Endothelial cell of umbilical vein (primary cell): ENCODE measurements around the gene FRMPD1. TPM values are rescaled to one million over a fixed set of nuclear protein-coding genes. Genes with fewer than 3 reads are reported as not detected.

Source experiments
- BruUV-seq: library from RNA; stranded (reverse); fragments of 400-500 nt; replicated peaks from 2 replicates; lab custom pipeline; 2021; lab: Mats Ljungman, UMichigan
- CTCF ChIA-PET: fragments of 300-600, 350-600 bp; sonication (Branson Sonifier 250); formaldehyde crosslinking; loops from one replicate; lab custom pipeline; 2021; ENCODE audit warnings: antibody characterized with exemption, inconsistent platforms; lab: Charles Lee
- POLR2A ChIA-PET: fragments of 300-600, 350-600 bp; sonication (Branson Sonifier 250); formaldehyde crosslinking; loops from one replicate; lab custom pipeline; 2021; ENCODE audit warnings: antibody characterized with exemption, inconsistent platforms; lab: Charles Lee
- DNase-seq: peaks from one replicate; pipeline ENCODE4 v3.0.0-alpha.2; 2011; ENCODE audit warnings: low read depth, low spot score
- FAIRE-seq: peaks from 2 replicates; lab custom pipeline; 2011; peaks lifted over from hg19 to GRCh38; lab: Jason Lieb, UNC
- H2AFZ ChIP-seq: 2 replicates; pipeline ENCODE4 v1.6.0; 2012; ENCODE audit warnings: low read depth, low read length, control low read depth, inconsistent platforms
- H3K27ac ChIP-seq: 2 replicates; pipeline ENCODE4 v1.5.1; 2011; ENCODE audit warnings: low read depth, mild to moderate bottlenecking, control low read depth, low read length, moderate library complexity; ENCODE audit not compliant: insufficient read depth
- H3K27me3 ChIP-seq, 2 experiments: 2 replicates each; pipeline versions ENCODE4 v1.6.0 to v1.6.1; 2011; ENCODE audit warnings: low read length in 2 of 2, mixed read lengths in 1 of 2; ENCODE audit not compliant: control insufficient read depth in 2 of 2, insufficient read depth in 2 of 2
- H3K36me3 ChIP-seq, 2 experiments: 2 replicates in 1 of 2; 3 replicates in 1 of 2; pipeline ENCODE4 v1.5.1; 2011; ENCODE audit warnings: low read length in 2 of 2, mild to moderate bottlenecking in 1 of 2, moderate library complexity in 1 of 2; ENCODE audit not compliant: control insufficient read depth in 2 of 2, insufficient read depth in 2 of 2; ENCODE audit errors: extremely low read depth in 1 of 2
- H3K4me1 ChIP-seq: 3 replicates; pipeline ENCODE4 v1.5.1; 2011; ENCODE audit warnings: mild to moderate bottlenecking, low read length; ENCODE audit not compliant: control insufficient read depth, insufficient read depth; ENCODE audit errors: extremely low read depth
- H3K4me2 ChIP-seq: 2 replicates; pipeline ENCODE4 v1.6.1; 2011; ENCODE audit warnings: low read length, control low read depth, mixed read lengths; ENCODE audit not compliant: insufficient read depth
- H3K4me3 ChIP-seq, 3 experiments: fragments of 200-600 bp in 1 of 3; sonication (generic), shearing (Covaris generic) in 1 of 3; replicated peaks in 1 of 3; 2 replicates each; pipeline ENCODE4 v1.5.1; 2011 to 2016; ENCODE audit warnings: control low read depth in 3 of 3, low read length in 3 of 3, mild to moderate bottlenecking in 2 of 3, inconsistent platforms in 1 of 3, low read depth in 1 of 3, moderate library complexity in 1 of 3; ENCODE audit not compliant: insufficient read depth in 1 of 3
- H3K79me2 ChIP-seq: 2 replicates; pipeline ENCODE4 v1.6.0; 2012; ENCODE audit warnings: low read length, inconsistent platforms; ENCODE audit not compliant: control insufficient read depth, insufficient read depth
- H3K9ac ChIP-seq: replicated peaks from 2 replicates; pipeline ENCODE3; 2011; ENCODE audit warnings: low read length, control low read depth; ENCODE audit not compliant: insufficient read depth; ENCODE audit errors: extremely low read depth
- H3K9me1 ChIP-seq: replicated peaks from 3 replicates; pipeline ENCODE4 v1.6.0; 2011; ENCODE audit warnings: mild to moderate bottlenecking, low read length; ENCODE audit not compliant: control insufficient read depth, insufficient read depth; ENCODE audit errors: extremely low read depth
- H3K9me3 ChIP-seq: replicated peaks from 2 replicates; pipeline ENCODE4 v1.5.1; 2012; ENCODE audit warnings: low read length, inconsistent platforms; ENCODE audit not compliant: control insufficient read depth, insufficient read depth
- H4K20me1 ChIP-seq: replicated peaks from 2 replicates; pipeline ENCODE3; 2011; ENCODE audit warnings: mild to moderate bottlenecking, low read length; ENCODE audit not compliant: control insufficient read depth, insufficient read depth; ENCODE audit errors: extremely low read depth
- EZH2 ChIP-seq: IDR thresholded peaks from 2 replicates; pipeline ENCODE4 v1.6.1; 2012; ENCODE audit warnings: borderline replicate concordance, low read depth, mild to moderate bottlenecking, moderate library complexity, low read length, inconsistent platforms; ENCODE audit not compliant: severe bottlenecking
- FOS ChIP-seq: IDR thresholded peaks from 2 replicates; pipeline ENCODE4 v1.6.1; 2011; ENCODE audit warnings: mild to moderate bottlenecking, low read length, moderate library complexity, borderline replicate concordance; ENCODE audit not compliant: insufficient read depth
- JUN ChIP-seq: IDR thresholded peaks from 2 replicates; pipeline ENCODE4 v1.6.1; 2011; ENCODE audit warnings: borderline replicate concordance, low read depth; ENCODE audit not compliant: insufficient read length, insufficient read depth
- MAX ChIP-seq: IDR thresholded peaks from 2 replicates; pipeline ENCODE4 v1.6.1; 2011; ENCODE audit not compliant: insufficient read depth, insufficient read length
- MYC ChIP-seq: IDR thresholded peaks from one replicate; pipeline ENCODE4 v1.6.1; 2011; ENCODE audit warnings: mild to moderate bottlenecking, low read depth, low read length
- POLR2AphosphoS5 ChIP-seq: IDR thresholded peaks from 2 replicates; pipeline ENCODE4 v1.6.1; 2012; ENCODE audit warnings: low read depth, mild to moderate bottlenecking, control low read depth, low read length, moderate library complexity; ENCODE audit not compliant: insufficient read depth
- dilution Hi-C: fragments of 300-500 bp; cut with MboI; formaldehyde crosslinking; loops from one replicate; pipeline ENCODE4 v1.15.0; 2019; ENCODE audit warnings: low sequenced_read_pairs; ENCODE audit not compliant: extremely low pct_ligation_motif_present
- intact Hi-C: fragments of 100-400 bp; cut with micrococcal nuclease; formaldehyde crosslinking; loops from one replicate; pipeline ENCODE4 v1.10.0; 2022
- polyA plus RNA-seq, 4 experiments: library from polyadenylated mRNA; depleted of rRNA in 3 of 4; stranded (reverse) in 3 of 4; unstranded in 1 of 4; fragments of >200 nt; gene quantifications; 2 replicates each; pipeline versions ENCODE4 v1.2.1 to v1.2.3, GENCODE V29; 2011 to 2012; ENCODE audit warnings: missing spikeins in 1 of 4
- total RNA-seq: library from RNA; stranded (reverse); gene quantifications from 2 replicates; pipeline ENCODE4 v1.2.3, GENCODE V29; 2021
- TF ChIP-seq, protein P1 (sequence below), 2 donors: IDR thresholded peaks; 1 replicate in 1 of 2; 2 replicates in 1 of 2; pipeline ENCODE4 v1.5.1; 2011; ENCODE audit warnings: low read length in 2 of 2, mild to moderate bottlenecking in 2 of 2, moderate library complexity in 2 of 2, control low read depth in 1 of 2, inconsistent platforms in 1 of 2, low read depth in 1 of 2; ENCODE audit not compliant: insufficient read depth in 1 of 2; ENCODE audit errors: extremely low read depth in 1 of 2

The FRMPD1 gene
- total and polyA plus RNA-seq, 2 donors (not counting 3 experiments of a cell fraction or from before 2014, with no cell fraction given), result not detected

- Histone ChIP-seq H3K9me1 (no peaks in the 10 kb centered on the region), H2AFZ (no peak overlapping the region), H3K4me1 (no peaks in the 10 kb centered on the region), H3K27ac (no peak overlapping the region), H3K9ac (no peak overlapping the region), H3K79me2 (no peaks in the 10 kb centered on the region), H3K27me3 (peaks cover 4 to 12% of the 10 kb centered on the region in 2 experiments), H4K20me1 (no peaks in the 10 kb centered on the region), H3K36me3 (no peaks in the 10 kb centered on the region), H3K9me3 (no peaks in the 10 kb centered on the region), H3K4me3 (no peak overlapping the region), H3K4me2 (no peak overlapping the region)
- FAIRE-seq, result no peak
- intact Hi-C loops (loop anchor here (10.0 kb wide), 1 partner anchor 1720 kb away; no protein-coding TSS in a partner anchor), dilution Hi-C loops (no loop called here)
- ChIA-PET POLR2A (interaction anchor here (0.6 kb wide), 1 partner anchor 59 kb away, joined by 3 read pairs; no protein-coding TSS in a partner anchor), CTCF (interaction anchor here (1.0 to 1.3 kb wide), 2 partner anchors 10 to 32 kb away, joined by 3 read pairs; no protein-coding TSS in a partner anchor)
- no peak for DNase-seq
- TF ChIP-seq MYC (no peak), EZH2 (no peak), POLR2AphosphoS5 (no peak), MAX (no peak), JUN (no peak), FOS (no peak)
- TF ChIP-seq, protein P1, sequence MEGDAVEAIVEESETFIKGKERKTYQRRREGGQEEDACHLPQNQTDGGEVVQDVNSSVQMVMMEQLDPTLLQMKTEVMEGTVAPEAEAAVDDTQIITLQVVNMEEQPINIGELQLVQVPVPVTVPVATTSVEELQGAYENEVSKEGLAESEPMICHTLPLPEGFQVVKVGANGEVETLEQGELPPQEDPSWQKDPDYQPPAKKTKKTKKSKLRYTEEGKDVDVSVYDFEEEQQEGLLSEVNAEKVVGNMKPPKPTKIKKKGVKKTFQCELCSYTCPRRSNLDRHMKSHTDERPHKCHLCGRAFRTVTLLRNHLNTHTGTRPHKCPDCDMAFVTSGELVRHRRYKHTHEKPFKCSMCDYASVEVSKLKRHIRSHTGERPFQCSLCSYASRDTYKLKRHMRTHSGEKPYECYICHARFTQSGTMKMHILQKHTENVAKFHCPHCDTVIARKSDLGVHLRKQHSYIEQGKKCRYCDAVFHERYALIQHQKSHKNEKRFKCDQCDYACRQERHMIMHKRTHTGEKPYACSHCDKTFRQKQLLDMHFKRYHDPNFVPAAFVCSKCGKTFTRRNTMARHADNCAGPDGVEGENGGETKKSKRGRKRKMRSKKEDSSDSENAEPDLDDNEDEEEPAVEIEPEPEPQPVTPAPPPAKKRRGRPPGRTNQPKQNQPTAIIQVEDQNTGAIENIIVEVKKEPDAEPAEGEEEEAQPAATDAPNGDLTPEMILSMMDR (IDR thresholded peaks at IDR 0.05; ENCODE audit: extremely low read depth in 1 of 2, insufficient read depth in 1 of 2, low read depth in 1 of 2, low read length in 2 of 2), result no peak
- no TSS peak for BruUV-seq
Observed at GRCh38 chr9:37715260-37715659, 64.5 kb downstream of the FRMPD1 start.
